H1 (cell line): ENCODE measurements around the gene CPA4. TPM values are rescaled to one million over a fixed set of nuclear protein-coding genes. Genes with fewer than 3 reads are reported as not detected.
A peak's percentile ranks its signal among the peaks of the same experiment; 100 is the strongest.

ENCODE experiments used
- CTCF ChIA-PET: fragments of 300-600 bp; sonication (Branson Sonifier 250); formaldehyde crosslinking; loops from one replicate; lab custom pipeline; 2021; ENCODE audit not compliant: partially characterized antibody; lab: Charles Lee
- POLR2A ChIA-PET: fragments of 300-600 bp; sonication (Branson Sonifier 250); formaldehyde crosslinking; loops from one replicate; lab custom pipeline; 2021; ENCODE audit warnings: inconsistent platforms; ENCODE audit not compliant: partially characterized antibody; lab: Charles Lee
- DNase-seq, 2 experiments: peaks; one replicate each; pipeline versions ENCODE4 v3.0.0 to v3.0.0-alpha.2; 2010 to 2022; ENCODE audit warnings: low spot score in 2 of 2, low read depth in 1 of 2, mixed read lengths in 1 of 2
- FAIRE-seq: peaks from 2 replicates; lab custom pipeline; 2011; peaks lifted over from hg19 to GRCh38; lab: Jason Lieb, UNC
- H2AFZ ChIP-seq: 2 replicates; pipeline ENCODE4 v1.8.1; 2012; ENCODE audit warnings: low read length, inconsistent platforms
- H2AK5ac ChIP-seq: 2 replicates; pipeline ENCODE4 v1.6.1; 2013; ENCODE audit warnings: low read depth, low read length
- H2BK120ac ChIP-seq: replicated peaks from 2 replicates; pipeline ENCODE3; 2013; ENCODE audit warnings: low read depth, low read length, inconsistent platforms
- H2BK12ac ChIP-seq: 2 replicates; pipeline ENCODE4 v1.6.1; 2013; ENCODE audit warnings: low read depth, low read length
- H2BK15ac ChIP-seq: 2 replicates; pipeline ENCODE4 v1.6.1; 2013; ENCODE audit warnings: low read length
- H2BK20ac ChIP-seq: 2 replicates; pipeline ENCODE4 v1.6.1; 2013; ENCODE audit warnings: low read length
- H2BK5ac ChIP-seq: 2 replicates; pipeline ENCODE4 v1.6.1; 2013; ENCODE audit warnings: low read depth, low read length
- H3K14ac ChIP-seq: 2 replicates; pipeline ENCODE4 v1.6.1; 2013; ENCODE audit warnings: inconsistent platforms; ENCODE audit not compliant: insufficient read length
- H3K18ac ChIP-seq: 2 replicates; pipeline ENCODE4 v1.6.1; 2013; ENCODE audit warnings: low read length; ENCODE audit errors: extremely low read depth
- H3K23ac ChIP-seq: 2 replicates; pipeline ENCODE4 v1.6.1; 2013; ENCODE audit warnings: inconsistent platforms; ENCODE audit not compliant: insufficient read length
- H3K23me2 ChIP-seq: 2 replicates; pipeline ENCODE4 v1.6.1; 2013; ENCODE audit warnings: low read depth, low read length
- H3K27ac ChIP-seq: 2 replicates; pipeline ENCODE4 v1.6.1; 2011; ENCODE audit warnings: low read depth, low read length, inconsistent platforms
- H3K27me3 ChIP-seq, 4 experiments: replicated peaks in 1 of 4; 1 replicate in 1 of 4; 2 replicates in 3 of 4; pipeline versions ENCODE4 v1.6.1 to v1.8.1; 2011 to 2013; ENCODE audit warnings: low read length in 3 of 4, mild to moderate bottlenecking in 3 of 4, inconsistent platforms in 2 of 4, mixed read lengths in 2 of 4, moderate library complexity in 1 of 4; ENCODE audit not compliant: control insufficient read depth in 3 of 4, insufficient read depth in 3 of 4; ENCODE audit errors: extremely low read depth in 1 of 4
- H3K36me3 ChIP-seq, 4 experiments: 2 replicates each; pipeline versions ENCODE4 v1.6.1 to v1.8.1; 2011 to 2013; ENCODE audit warnings: mild to moderate bottlenecking in 4 of 4, low read length in 3 of 4, moderate library complexity in 2 of 4, control low read depth in 1 of 4, inconsistent platforms in 1 of 4; ENCODE audit not compliant: insufficient read depth in 4 of 4, control insufficient read depth in 2 of 4
- H3K4ac ChIP-seq: replicated peaks from 2 replicates; pipeline ENCODE3; 2013; ENCODE audit warnings: low read length, low read depth, mixed read lengths, inconsistent platforms; ENCODE audit not compliant: insufficient read length
- H3K4me1 ChIP-seq, 4 experiments: replicated peaks in 1 of 4; 1 replicate in 1 of 4; 2 replicates in 3 of 4; pipeline versions ENCODE4 v1.6.1 to v1.8.1; 2011 to 2013; ENCODE audit warnings: low read length in 3 of 4, inconsistent platforms in 2 of 4, mixed read lengths in 1 of 4; ENCODE audit not compliant: insufficient read depth in 4 of 4, control insufficient read depth in 3 of 4
- H3K4me2 ChIP-seq, 2 experiments: 2 replicates each; pipeline versions ENCODE4 v1.6.1 to v1.8.1; 2011 to 2013; ENCODE audit warnings: low read depth in 2 of 2, low read length in 2 of 2, control low read depth in 1 of 2, inconsistent platforms in 1 of 2, mild to moderate bottlenecking in 1 of 2; ENCODE audit not compliant: insufficient read depth in 1 of 2
- H3K4me3 ChIP-seq, 4 experiments: fragments of 200-600, 300-600 bp in 1 of 4; sonication (generic), shearing (Covaris generic), sonication (Bioruptor Twin) in 1 of 4; 2 replicates each; pipeline versions ENCODE4 v1.5.1 to v1.8.1; 2011 to 2016; ENCODE audit warnings: low read length in 4 of 4, low read depth in 3 of 4, control low read depth in 2 of 4, inconsistent platforms in 2 of 4, mild to moderate bottlenecking in 2 of 4, mixed read lengths in 1 of 4, moderate library complexity in 1 of 4; ENCODE audit not compliant: insufficient read depth in 2 of 4; ENCODE audit errors: extremely low read depth in 1 of 4
- H3K56ac ChIP-seq: replicated peaks from 2 replicates; pipeline ENCODE3; 2013; ENCODE audit warnings: low read depth, mild to moderate bottlenecking, mixed read lengths, low read length, inconsistent platforms; ENCODE audit not compliant: insufficient read length
- H3K79me1 ChIP-seq: 2 replicates; pipeline ENCODE4 v1.6.1; 2013; ENCODE audit warnings: low read depth, low read length, control low read depth
- H3K79me2 ChIP-seq, 2 experiments: 2 replicates each; pipeline versions ENCODE4 v1.6.1 to v1.8.1; 2012 to 2013; ENCODE audit warnings: low read length in 2 of 2, mild to moderate bottlenecking in 2 of 2, inconsistent platforms in 1 of 2; ENCODE audit not compliant: insufficient read depth in 2 of 2, control insufficient read depth in 1 of 2
- H3K9ac ChIP-seq, 4 experiments: replicated peaks in 1 of 4; 1 replicate in 1 of 4; 2 replicates in 3 of 4; pipeline versions ENCODE4 v1.6.1 to v1.8.1; 2011 to 2013; ENCODE audit warnings: low read depth in 3 of 4, low read length in 3 of 4, control low read depth in 2 of 4, mild to moderate bottlenecking in 2 of 4, moderate library complexity in 2 of 4, inconsistent platforms in 1 of 4; ENCODE audit errors: extremely low read depth in 1 of 4
- H3K9me3 ChIP-seq, 2 experiments: 2 replicates each; pipeline versions ENCODE4 v1.6.1 to v1.8.1; 2012 to 2013; ENCODE audit warnings: mild to moderate bottlenecking in 2 of 2, moderate library complexity in 2 of 2, control low read depth in 1 of 2, inconsistent platforms in 1 of 2, low read depth in 1 of 2, low read length in 1 of 2, mixed read lengths in 1 of 2; ENCODE audit not compliant: insufficient read depth in 2 of 2
- H4K20me1 ChIP-seq, 2 experiments: replicated peaks in 1 of 2; 2 replicates each; pipeline versions ENCODE3 to v1.8.1; 2011 to 2013; ENCODE audit warnings: inconsistent platforms in 2 of 2, low read length in 2 of 2, mild to moderate bottlenecking in 1 of 2; ENCODE audit not compliant: insufficient read depth in 2 of 2, control insufficient read depth in 1 of 2
- H4K5ac ChIP-seq: 2 replicates; pipeline ENCODE4 v1.6.1; 2013; ENCODE audit warnings: low read length, low read depth, mixed read lengths, inconsistent platforms; ENCODE audit not compliant: insufficient read length
- H4K8ac ChIP-seq: 2 replicates; pipeline ENCODE4 v1.8.0; 2013; ENCODE audit warnings: mild to moderate bottlenecking, moderate library complexity, low read length, inconsistent platforms; ENCODE audit not compliant: insufficient read depth; ENCODE audit errors: extremely low read depth
- H4K91ac ChIP-seq: replicated peaks from 2 replicates; pipeline ENCODE3; 2013; ENCODE audit warnings: low read length, mixed read lengths, inconsistent platforms; ENCODE audit not compliant: insufficient read length
- HDAC2 ChIP-seq, 2 experiments: fragments of 300-600 bp in 1 of 2; sonication (generic) in 1 of 2; IDR thresholded peaks; 2 replicates each; pipeline ENCODE4 v1.6.1; 2011 to 2012; ENCODE audit warnings: low read depth in 2 of 2, low read length in 2 of 2, mild to moderate bottlenecking in 2 of 2, moderate library complexity in 2 of 2, borderline replicate concordance in 1 of 2, inconsistent platforms in 1 of 2
- WGBS, 2 experiments: shearing (Covaris generic) in 1 of 2; methylation state at CpG; one replicate each; pipeline versions ENCODE4 v1.1.6 to v1.1.7; 2013 to 2015; ENCODE audit warnings: low lambda C conversion rate in 2 of 2, mixed read lengths in 2 of 2, inconsistent platforms in 1 of 2, low coverage in 1 of 2, missing lambda C conversion rate in 1 of 2; ENCODE audit not compliant: insufficient replicate concordance in 2 of 2, insufficient coverage in 1 of 2, insufficient read length in 1 of 2; ENCODE audit errors: extremely low coverage in 1 of 2, missing lambda C conversion rate in 1 of 2; 5-methylcytosine and 5-hydroxymethylcytosine counted together
- polyA plus RNA-seq, 7 experiments: library from polyadenylated mRNA; depleted of rRNA in 3 of 7; stranded (reverse) in 5 of 7; unstranded in 2 of 7; fragments of >200 nt in 5 of 7; fragments of 200-250 nt in 2 of 7; gene quantifications; 1 replicate in 5 of 7; 2 replicates in 1 of 7; 4 replicates in 1 of 7; pipeline versions ENCODE4 v1.2.1 to v1.2.3, GENCODE V29; 2011 to 2013; ENCODE audit warnings: missing spikeins in 2 of 7, mixed read lengths in 2 of 7
- total RNA-seq: library from RNA; stranded (reverse); fragmentation: NEBNext Ultra II Directional; extraction: Animal tissue kit (Norgen Biotek cat#: 25700); gene quantifications from 2 replicates; pipeline ENCODE4 v1.2.1, GENCODE V29; 2021

CPA4 gene
- total and polyA plus RNA-seq, 2 of the 8 experiments (the other 6 are each of a cell fraction or from before 2014, with no cell fraction given) = 0.03 TPM; not detected in 1

DNA sequence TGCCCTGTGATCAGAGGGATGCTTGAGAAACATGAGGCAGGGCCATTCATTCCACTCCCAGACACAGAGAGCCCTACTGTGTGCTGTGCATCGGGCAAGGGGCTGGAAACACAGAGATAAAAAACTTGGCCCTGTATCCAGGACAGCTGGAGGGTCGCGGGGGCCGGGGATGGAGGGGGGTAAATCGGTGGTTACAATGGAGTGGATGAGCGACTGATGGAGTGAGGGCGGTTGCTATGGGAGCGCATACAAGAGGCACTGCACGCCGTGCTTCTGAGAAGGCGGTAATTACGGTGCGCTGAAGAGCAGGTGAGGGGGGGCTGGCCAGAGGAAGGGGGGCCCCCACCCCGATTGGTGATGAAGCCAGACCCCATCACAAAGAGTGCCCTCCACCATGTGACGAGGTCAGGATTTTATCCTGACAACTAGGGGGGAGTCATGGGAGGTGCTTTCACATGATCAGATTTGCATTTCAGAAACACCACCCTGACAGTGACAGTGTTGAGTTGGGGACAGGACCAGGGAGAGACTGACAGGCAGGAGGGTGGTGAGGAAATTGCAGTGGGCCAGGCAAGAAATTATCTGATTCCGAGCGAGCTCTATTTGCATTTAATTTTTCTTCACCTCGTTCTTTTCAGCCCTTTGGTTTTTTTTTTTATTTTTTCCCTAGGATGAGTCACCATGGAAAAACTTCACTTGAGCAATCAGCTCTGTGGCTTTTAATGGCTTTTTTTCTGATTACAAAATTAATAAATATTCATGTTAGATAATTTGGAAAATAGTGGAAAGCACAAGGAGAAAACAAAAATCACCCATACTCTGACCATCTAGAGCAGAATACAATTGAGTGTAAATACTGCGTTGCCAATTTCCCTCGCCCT, 59.5 kb downstream of the CPA4 start:
- H3K9me3 ChIP-seq = no peaks in the 10 kb centered on the region
- no peak overlapping the region for H2AK5ac ChIP-seq
- H3K4ac ChIP-seq = no peak overlapping the region
- POLR2A ChIA-PET = no interaction called here
- H3K14ac ChIP-seq = no peak overlapping the region
- H3K4me1 ChIP-seq = peaks cover 5 to 24% (median 17%) of the 10 kb centered on the region in 4 experiments
- H3K9ac ChIP-seq = no peak overlapping the region
- no peak overlapping the region for H4K91ac ChIP-seq
- H3K4me3 ChIP-seq = no peak overlapping the region
- no peak for TF ChIP-seq HDAC2 (IDR thresholded peaks at IDR 0.05; ENCODE audit: borderline replicate concordance in 1 of 2, low read depth in 2 of 2, low read length in 2 of 2)
- TF ChIP-seq, all 59 proteins: peak for 0
- no peak for FAIRE-seq
- Histone ChIP-seq H3K36me3 (no peaks in the 10 kb centered on the region), H3K79me2 (no peaks in the 10 kb centered on the region), H4K20me1 (no peaks in the 10 kb centered on the region), H3K18ac (no peak overlapping the region), H2BK12ac (peak overlapping the region; percentile 68; the same call in 1 of the 2 replicates), H4K8ac (peak overlapping the region; percentile 59; the same call in 1 of the 2 replicates), H2BK120ac (no peak overlapping the region), H3K79me1 (no peaks in the 10 kb centered on the region), H2AFZ (peak overlapping the region; percentile 67), H3K56ac (no peak overlapping the region), H3K23ac (no peak overlapping the region), H2BK15ac (0 out of 2 replicates have a peak overlapping the region, but pooled peaks have one; percentile 29), H2BK20ac (0 out of 2 replicates have a peak overlapping the region, but pooled peaks have one; percentile 72), H3K27ac (no peak overlapping the region), H3K4me2 (no peak overlapping the region), H3K27me3 (no peaks in the 10 kb centered on the region), H3K23me2 (no peaks in the 10 kb centered on the region), H4K5ac (no peak overlapping the region), H2BK5ac (no peak overlapping the region)
- CTCF ChIA-PET = interaction anchor here (1.0 kb wide), 2 partner anchors 28 to 59 kb away, joined by 3 to 4 read pairs; partner anchors contain the start of gene CPA4
- no peak for DNase-seq
- WGBS, 2 experiments = 83% methylated on average over 16 of the region's 20 CpGs; no CpG with 5 or more reads in 1 of the 2 experiments
